Mesodermal cell (in vitro differentiated cells): Measurements from ENCODE around the gene APOH.

ENCODE experiments used
- H3K27ac ChIP-seq: 2 replicates; pipeline ENCODE4 v1.7.0; 2013; ENCODE audit warnings: mild to moderate bottlenecking, low read depth, low read length, moderate library complexity; ENCODE audit not compliant: severe bottlenecking
- H3K36me3 ChIP-seq: 2 replicates; pipeline ENCODE4 v1.7.1; 2013; ENCODE audit warnings: mild to moderate bottlenecking, low read length, moderate library complexity; ENCODE audit not compliant: control insufficient read depth, insufficient read depth
- H3K4me1 ChIP-seq: one replicate; pipeline ENCODE4 v1.7.1; 2013; ENCODE audit warnings: mild to moderate bottlenecking, low read length; ENCODE audit not compliant: insufficient read depth, control insufficient read depth, poor library complexity, severe bottlenecking
- H3K4me3 ChIP-seq: 2 replicates; pipeline ENCODE4 v1.7.0; 2013; ENCODE audit warnings: low read length, control low read depth, mild to moderate bottlenecking; ENCODE audit not compliant: insufficient read depth, poor library complexity, severe bottlenecking; ENCODE audit errors: extremely low read depth
- H3K9me3 ChIP-seq: 2 replicates; pipeline ENCODE4 v1.7.1; 2013; ENCODE audit warnings: mild to moderate bottlenecking, low read length, moderate library complexity; ENCODE audit not compliant: control insufficient read depth
- WGBS, 2 experiments: methylation state at CpG; one replicate each; pipeline ENCODE4 v1.1.5; 2013; ENCODE audit warnings: missing lambda C conversion rate in 2 of 2; ENCODE audit not compliant: insufficient coverage in 2 of 2; 5-methylcytosine and 5-hydroxymethylcytosine counted together

The APOH gene

DNA sequence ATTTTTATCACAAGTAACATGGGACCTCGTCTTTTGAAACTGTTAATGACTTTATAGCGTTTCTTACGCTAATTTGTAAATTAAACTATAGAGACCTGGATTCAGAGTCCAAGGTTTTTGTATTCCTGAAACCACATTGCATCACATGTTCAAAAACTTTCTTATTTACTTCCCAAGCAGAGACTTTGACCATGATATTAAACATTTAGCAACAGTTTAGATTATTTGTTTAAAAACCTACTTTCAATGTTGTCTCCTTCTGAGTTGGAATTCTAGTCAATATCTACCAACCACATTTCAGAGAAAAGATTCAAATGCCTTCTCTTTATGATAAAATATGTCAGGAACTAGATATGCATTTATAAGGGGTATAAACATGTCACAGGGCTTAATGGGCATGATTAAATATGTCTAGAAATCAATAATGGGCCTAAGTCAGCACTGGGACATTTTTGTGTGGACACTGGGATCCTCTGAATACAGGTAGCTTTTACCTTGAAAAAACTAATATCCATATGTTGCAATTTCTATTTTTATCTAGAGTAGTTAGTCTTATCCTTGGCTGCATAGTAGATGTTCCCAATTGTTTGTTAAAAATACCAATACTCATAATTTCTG, 6.3 kb upstream of the APOH start:
- Histone ChIP-seq H3K4me1 (no peaks in the 10 kb centered on the region), H3K27ac (no peak overlapping the region), H3K4me3 (no peak overlapping the region), H3K9me3 (no peaks in the 10 kb centered on the region), H3K36me3 (no peaks in the 10 kb centered on the region)
- 100% methylated on average over 2 of the region's 3 CpGs; no CpG with 5 or more reads in 1 of the 2 experiments for WGBS, 2 experiments

DNA sequence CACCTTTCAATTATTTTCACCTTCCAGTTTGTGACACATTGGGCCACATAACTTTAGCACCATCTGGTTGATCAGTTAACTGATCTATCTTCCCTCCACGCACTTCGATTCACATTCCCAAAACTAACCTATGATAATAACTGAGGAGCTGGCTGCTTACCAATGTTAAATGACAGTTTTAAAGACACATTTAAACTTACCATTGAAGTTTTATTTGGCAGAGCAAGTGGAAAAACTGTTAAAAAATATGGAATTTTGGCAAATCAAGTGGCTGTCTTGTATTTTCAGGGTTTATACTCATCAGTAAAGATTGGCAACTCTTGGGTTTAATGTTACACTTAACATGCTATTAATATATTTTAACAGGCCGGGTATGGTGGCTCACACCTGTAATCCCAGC, 5.4 kb upstream of the APOH start:
- Histone ChIP-seq H3K9me3 (no peaks in the 10 kb centered on the region), H3K4me1 (no peaks in the 10 kb centered on the region), H3K36me3 (no peaks in the 10 kb centered on the region), H3K27ac (no peak overlapping the region), H3K4me3 (no peak overlapping the region)
- 83 to 100% methylated on average over 1 to 2 of the region's 3 CpGs for WGBS, 2 experiments

- H3K36me3 ChIP-seq, result no peaks in the 10 kb centered on the region
Observed at GRCh38 chr17:66233023-66233753, 4.0 kb upstream of the APOH start.

DNA sequence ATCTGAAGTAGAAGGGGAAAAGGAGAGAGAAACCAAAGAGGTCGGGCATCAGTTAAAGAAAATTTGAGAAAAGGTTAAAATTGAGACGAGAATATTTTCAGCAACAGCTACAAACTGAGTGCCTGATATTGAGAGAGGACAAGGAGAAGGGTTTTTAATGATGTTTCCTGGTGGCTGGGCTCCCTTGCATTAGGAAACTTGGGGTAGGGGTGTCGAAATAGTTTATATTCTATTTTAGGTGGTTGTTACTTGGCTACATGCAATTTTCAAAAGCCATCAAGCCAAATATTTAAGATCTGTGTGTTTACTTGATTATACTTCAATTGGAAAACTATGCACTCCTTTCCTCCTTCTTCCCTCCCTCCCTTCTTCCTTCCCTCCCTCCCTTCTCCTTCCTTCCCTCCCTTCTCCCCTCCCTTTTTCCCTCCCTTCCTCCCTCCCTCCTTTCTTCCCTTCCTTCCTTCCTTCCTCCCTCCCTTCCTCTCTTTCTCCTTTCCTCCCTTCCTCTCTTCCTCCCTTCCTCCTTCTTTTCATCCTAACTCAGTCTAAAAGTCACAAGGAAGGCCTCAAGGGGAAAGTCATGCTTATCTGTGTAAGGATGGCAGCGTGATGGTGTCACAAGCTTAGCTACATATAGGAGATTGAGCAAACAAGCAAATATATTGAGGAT, 1.8 kb upstream of the APOH start:
- 92 to 94% methylated on average over 3 of the region's 4 CpGs for WGBS, 2 experiments
- H3K27ac ChIP-seq, result no peak overlapping the region

More at GRCh38 chr17:66233023-66233753, 4.0 kb upstream of the APOH start:
- 86 to 88% methylated on average over 5 to 6 of the region's 8 CpGs for WGBS, 2 experiments
- Histone ChIP-seq H3K4me3 (no peak overlapping the region), H3K9me3 (no peaks in the 10 kb centered on the region), H3K4me1 (no peaks in the 10 kb centered on the region), H3K27ac (no peak overlapping the region)

DNA sequence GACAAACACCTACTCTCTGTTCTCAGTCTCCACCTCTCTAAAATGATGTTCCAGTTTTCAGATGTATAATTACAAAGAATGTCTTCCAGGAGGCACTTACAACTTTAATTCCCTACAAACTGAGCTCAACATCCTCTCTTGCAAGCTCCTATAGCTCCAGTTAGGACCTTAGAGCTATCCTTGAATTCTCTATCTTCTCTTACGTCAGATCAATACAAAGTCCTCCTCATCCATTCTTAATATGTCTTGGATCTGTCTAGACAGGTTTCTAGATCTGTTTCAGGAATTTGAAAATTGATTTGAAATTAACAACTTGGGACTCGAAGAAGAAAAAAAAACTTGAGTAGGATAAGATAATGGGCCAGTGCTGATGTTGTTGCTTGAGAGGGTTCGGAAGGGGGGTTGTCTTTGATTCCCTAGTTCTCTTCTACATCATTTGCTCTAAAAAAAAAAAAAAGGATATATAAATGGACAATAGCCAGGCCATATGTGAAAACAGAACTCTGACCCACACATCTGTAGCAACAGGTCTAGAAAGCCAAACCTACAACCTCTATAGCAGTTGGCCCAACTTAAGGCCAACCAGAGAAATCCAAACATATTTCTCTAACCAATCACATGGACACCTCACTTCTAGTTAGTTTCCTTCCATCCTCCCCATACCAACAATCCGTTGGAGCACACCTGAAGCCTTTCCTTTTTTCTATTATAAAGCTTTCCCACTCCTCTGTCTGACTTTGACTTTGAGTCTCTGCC, 746 bp upstream of the APOH start:
- H3K9me3 ChIP-seq, result no peaks in the 10 kb centered on the region
- H3K27ac ChIP-seq, result no peak overlapping the region
- no peaks in the 10 kb centered on the region for H3K36me3 ChIP-seq
- no peak overlapping the region for H3K4me3 ChIP-seq
- H3K4me1 ChIP-seq, result no peaks in the 10 kb centered on the region
- 80 to 88% methylated on average over 1 to 2 of the region's 4 CpGs for WGBS, 2 experiments

More for the DNA sequence above, 1.8 kb upstream of the APOH start:
- H3K9me3 ChIP-seq, result no peaks in the 10 kb centered on the region
- H3K36me3 ChIP-seq, result no peaks in the 10 kb centered on the region
- no peaks in the 10 kb centered on the region for H3K4me1 ChIP-seq
- H3K4me3 ChIP-seq, result no peak overlapping the region

- Histone ChIP-seq H3K4me1 (no peaks in the 10 kb centered on the region), H3K36me3 (no peaks in the 10 kb centered on the region)
- 85% methylated on average over 2 of the region's 4 CpGs; no CpG with 5 or more reads in 1 of the 2 experiments for WGBS, 2 experiments
Observed at GRCh38 chr17:66227212-66228045, 1.8 kb downstream of the APOH start.

GRCh38 chr17:66222798-66223350, 6.3 kb downstream of the APOH start:
- WGBS, 2 experiments, result 92 to 100% methylated on average over 4 of the region's 5 CpGs

More at GRCh38 chr17:66227212-66228045, 1.8 kb downstream of the APOH start:
- H3K4me3 ChIP-seq, result no peak overlapping the region
- no peak overlapping the region for H3K27ac ChIP-seq
- no peaks in the 10 kb centered on the region for H3K9me3 ChIP-seq

GRCh38 chr17:66221755-66222530, 7.3 kb downstream of the APOH start:
- Histone ChIP-seq H3K27ac (no peak overlapping the region), H3K36me3 (no peaks in the 10 kb centered on the region), H3K9me3 (no peaks in the 10 kb centered on the region), H3K4me3 (no peak overlapping the region), H3K4me1 (no peaks in the 10 kb centered on the region)
- 67 to 89% methylated on average over 3 to 6 of the region's 11 CpGs for WGBS, 2 experiments

More at GRCh38 chr17:66222798-66223350, 6.3 kb downstream of the APOH start:
- Histone ChIP-seq H3K9me3 (no peaks in the 10 kb centered on the region), H3K36me3 (no peaks in the 10 kb centered on the region), H3K4me3 (no peak overlapping the region), H3K27ac (no peak overlapping the region), H3K4me1 (no peaks in the 10 kb centered on the region)

- Histone ChIP-seq H3K4me3 (no peak overlapping the region), H3K36me3 (no peaks in the 10 kb centered on the region), H3K4me1 (no peaks in the 10 kb centered on the region), H3K27ac (no peak overlapping the region), H3K9me3 (no peaks in the 10 kb centered on the region)
Observed at GRCh38 chr17:66221343-66221742, 7.9 kb downstream of the APOH start.
